RPMI7951 (cell line): ENCODE data around the gene SLC39A8. TPM values are rescaled to one million over a fixed set of nuclear protein-coding genes. Genes with fewer than 3 reads are reported as not detected.

Source experiments
- DNase-seq: peaks from one replicate; pipeline ENCODE4 v3.0.0-alpha.2; 2012; ENCODE audit warnings: low read depth
- total RNA-seq: library from RNA; depleted of rRNA; stranded (reverse); fragments of >200 nt; shearing (Covaris generic); gene quantifications from 2 replicates; pipeline ENCODE4 v1.2.3, GENCODE V29; 2014; rRNA removed

SLC39A8 gene
- total RNA-seq, 1 experiment from 2014 or later, result 6.7 TPM

GRCh38 chr4:102230194-102230593 is 115.1 kb downstream of the SLC39A8 start:
- no peak for DNase-seq

DNA sequence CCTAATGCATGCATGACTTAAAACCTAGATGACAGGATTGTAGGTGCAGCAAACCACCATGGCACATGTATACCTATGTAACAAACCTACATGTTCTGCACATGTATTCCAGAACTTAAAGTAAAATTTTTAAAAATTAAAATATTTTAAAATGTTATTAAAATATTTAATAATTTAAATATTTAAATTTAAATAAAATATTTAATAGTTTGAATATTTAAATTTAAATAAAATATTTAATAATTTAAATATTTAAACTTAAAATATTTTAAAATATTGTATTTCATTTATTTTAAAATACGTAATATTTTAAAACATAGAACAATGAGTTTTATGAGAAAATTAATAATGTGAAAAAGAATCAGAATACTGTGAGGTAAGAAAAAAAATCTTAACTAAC is 117.9 kb downstream of the SLC39A8 start:
- no peak for DNase-seq

GRCh38 chr4:102223461-102223860 is 121.8 kb downstream of the SLC39A8 start:
- no peak for DNase-seq

DNA sequence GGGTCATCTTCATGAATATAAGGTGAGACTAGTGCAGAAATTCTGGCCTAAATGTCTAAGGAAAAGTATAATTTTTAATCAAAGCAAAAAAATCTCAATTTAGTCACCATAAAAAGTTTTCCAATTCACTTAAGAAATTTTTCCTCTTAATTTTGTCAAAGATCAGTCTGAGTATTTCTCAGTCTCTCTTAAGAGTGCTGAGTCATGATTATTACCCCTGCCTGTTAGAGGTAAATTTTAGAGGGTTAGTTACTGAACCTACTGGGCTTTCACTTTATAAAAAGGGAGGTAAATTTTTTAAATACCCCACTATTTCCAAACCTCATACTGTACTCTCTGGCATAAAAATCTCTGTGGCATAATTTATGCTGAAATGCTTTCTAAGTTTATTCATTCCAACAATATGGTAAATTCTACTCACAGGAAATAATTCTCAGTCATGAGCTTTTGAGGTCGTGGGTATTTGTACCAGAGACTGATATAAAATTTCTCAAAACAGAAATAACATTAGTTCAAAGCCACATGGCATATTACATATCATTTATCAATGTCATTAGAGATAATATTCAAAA is 122.4 kb downstream of the SLC39A8 start:
- no peak for DNase-seq

DNA sequence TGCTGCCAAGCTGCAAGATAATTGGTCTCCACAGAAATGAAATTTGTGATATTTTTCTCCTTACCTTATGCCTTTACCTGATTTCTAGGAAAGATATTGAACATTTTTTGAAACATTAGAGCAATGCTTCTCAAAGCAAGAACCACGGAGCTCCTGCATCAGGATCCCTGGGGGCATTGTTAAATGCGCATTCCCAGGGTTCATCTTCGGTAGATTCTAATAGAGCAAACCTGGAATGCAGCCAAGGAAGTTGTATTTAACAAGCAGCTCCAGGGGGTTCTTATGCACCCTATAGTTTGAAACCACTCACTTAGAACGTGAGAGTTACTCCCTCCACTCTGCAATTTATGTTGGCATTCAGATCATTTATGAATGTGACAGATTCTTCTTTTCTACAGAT is 126.2 kb downstream of the SLC39A8 start:
- DNase-seq, result no peak

GRCh38 chr4:102218656-102219055 is 126.6 kb downstream of the SLC39A8 start:
- no peak for DNase-seq

- no peak for DNase-seq
Measured at GRCh38 chr4:102217775-102218355, 127.4 kb downstream of the SLC39A8 start.

DNA sequence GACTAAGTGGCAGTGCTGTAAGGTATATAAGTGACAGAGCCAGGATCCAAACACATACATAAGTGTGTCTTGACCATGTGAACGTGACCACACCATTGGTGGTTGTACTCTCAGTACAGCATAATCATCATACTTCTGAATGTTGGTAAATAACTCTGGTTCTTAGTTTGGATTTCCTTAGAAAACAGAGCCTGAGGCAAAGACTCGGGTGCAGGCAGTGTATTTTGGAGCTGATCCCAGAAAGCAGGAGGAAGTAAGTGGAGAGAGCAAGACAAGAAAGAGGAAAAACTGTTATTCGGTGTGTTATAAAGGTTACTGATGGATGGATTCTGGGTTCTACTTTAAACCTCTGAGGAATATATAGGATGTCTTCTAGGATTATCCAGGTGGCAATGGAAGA is 127.9 kb downstream of the SLC39A8 start:
- no peak for DNase-seq

DNA sequence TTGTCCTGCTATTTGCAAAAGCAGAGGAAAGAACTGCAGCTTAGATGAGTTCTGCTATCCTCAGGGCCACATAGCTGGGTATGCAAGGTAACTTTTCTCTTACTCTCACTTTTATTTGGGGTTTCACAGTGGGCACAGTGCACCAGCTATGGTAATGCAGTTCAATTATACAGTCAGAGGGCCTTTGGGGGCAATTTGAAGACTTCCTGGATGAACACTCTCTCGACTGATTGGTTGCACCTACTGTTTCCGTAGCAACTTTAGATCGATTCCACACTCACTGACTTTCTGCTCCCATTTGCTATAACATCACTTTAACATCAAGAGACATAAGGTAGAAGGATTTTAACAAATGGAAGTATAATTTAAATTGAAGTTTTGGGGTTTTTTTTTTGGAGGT is 128.6 kb downstream of the SLC39A8 start:
- no peak for DNase-seq

- DNase-seq, result no peak
Measured at GRCh38 chr4:102213031-102213430, 132.3 kb downstream of the SLC39A8 start.

Other genes starting within 250 kb of the SLC39A8 start
- gene NFKB1, start 155.9 kb upstream of the SLC39A8 start, total RNA-seq, result 16.6 and 19.1 TPM in 2 replicates